Aorta (tissue), 5 donors: ENCODE data around the gene PBLD. TPM values are rescaled to one million over a fixed set of nuclear protein-coding genes. Genes with fewer than 3 reads are reported as not detected.
A peak's percentile ranks its signal among the peaks of the same experiment; 100 is the strongest.
"Not testable (repeated sequence)": the region's sequence is repeated elsewhere in the genome, so short reads cannot be mapped to it uniquely, and the experiment has no call there.

ENCODE experiments used
- ATAC-seq: fragments of 200-7000 bp; cut with Tn5 transposase; one replicate; pipeline ENCODE4 v1.9.1; 2022; ENCODE audit warnings: moderate library complexity; ENCODE audit not compliant: low FRiP score
- DNase-seq, 2 donors: peaks; one replicate each; pipeline ENCODE4 v3.0.0-alpha.2; 2020
- H3K27ac ChIP-seq, 2 donors: one replicate each; pipeline ENCODE4 v1.5.1; 2013; ENCODE audit warnings: low read length in 2 of 2, mild to moderate bottlenecking in 2 of 2, moderate library complexity in 2 of 2, control low read depth in 1 of 2, inconsistent platforms in 1 of 2, low read depth in 1 of 2
- H3K27me3 ChIP-seq, 2 donors: one replicate each; pipeline ENCODE4 v1.6.1; 2013; ENCODE audit warnings: control low read depth in 1 of 2, low read length in 1 of 2, mild to moderate bottlenecking in 1 of 2, moderate library complexity in 1 of 2; ENCODE audit not compliant: insufficient read depth in 2 of 2, control insufficient read depth in 1 of 2
- H3K36me3 ChIP-seq, 2 donors: one replicate each; pipeline ENCODE4 v1.6.1; 2013; ENCODE audit warnings: control low read depth in 1 of 2, low read length in 1 of 2, mild to moderate bottlenecking in 1 of 2; ENCODE audit not compliant: insufficient read depth in 2 of 2, control insufficient read depth in 1 of 2
- H3K4me1 ChIP-seq, 2 donors: one replicate each; pipeline ENCODE4 v1.6.1; 2013; ENCODE audit warnings: low read length in 2 of 2, control low read depth in 1 of 2, mild to moderate bottlenecking in 1 of 2, moderate library complexity in 1 of 2; ENCODE audit not compliant: insufficient read depth in 2 of 2, control insufficient read depth in 1 of 2
- H3K4me3 ChIP-seq, 2 donors: one replicate each; pipeline ENCODE4 v1.5.1; 2013; ENCODE audit warnings: low read length in 2 of 2, control low read depth in 1 of 2, mild to moderate bottlenecking in 1 of 2
- H3K9me3 ChIP-seq: one replicate; pipeline ENCODE4 v1.6.1; 2013; ENCODE audit warnings: mild to moderate bottlenecking, low read length; ENCODE audit not compliant: control insufficient read depth
- WGBS, 2 donors: extraction: QIAGEN DNeasy Blood & Tissue Kit; methylation state at CpG; one replicate each; pipeline ENCODE4 v1.1.7; 2013; 5-methylcytosine and 5-hydroxymethylcytosine counted together
- intact Hi-C, 2 donors: fragments of 100-400 bp; cut with DNase I; formaldehyde crosslinking; loops; one replicate each; pipeline versions ENCODE4 v1.14.2 to v1.15.0; 2022
- polyA plus RNA-seq, 2 donors: library from polyadenylated mRNA; stranded (reverse); fragments of 200-250 nt; gene quantifications; one replicate each; pipeline ENCODE4 v1.2.3, GENCODE V29; 2013
- total RNA-seq, 2 donors: library from RNA; stranded (reverse); fragmentation: NEBNext Ultra II Directional; extraction: Animal tissue kit (Norgen Biotek cat#: 25700); gene quantifications; one replicate each; pipeline ENCODE4 v1.2.1, GENCODE V29; 2021
- donor health status: healthy with polysubstance abuse.
- donor health status: Bipolar disorder and iron deficiency.
- donor health status: DM: no; HTN: no; CAD: no.
- donor health status: DM: no; HTN: no; CAD: no.
- donor health status: DM: yes; HTN: yes; CAD: no.

Gene PBLD
- total and polyA plus RNA-seq, 4 donors, result 5.8 to 36.8 (median 7.2) TPM

- no peak for DNase-seq
- intact Hi-C loops, result loop anchor here (2.0 to 10.0 kb wide), 3 partner anchors 259 to 567 kb away; partner anchors contain the start of genes DDX50 (in 1 of the 2), HERC4 (in 1 of the 2) and SIRT1 (in 1 of the 2)
- Histone ChIP-seq H3K4me1 (peaks cover 0 to 11% of the 10 kb centered on the region in 2 donors), H3K36me3 (no peaks in the 10 kb centered on the region), H3K9me3 (no peaks in the 10 kb centered on the region), H3K4me3 (peak overlapping the region; percentile 60 to 94), H3K27ac (peak overlapping the region in 1 of 2 donors; percentile 47), H3K27me3 (no peaks in the 10 kb centered on the region)
- whole genome bisulfite sequencing, 2 donors, result 1% methylated on average over 10 of the region's 10 CpGs
- ATAC-seq, result no peak
These were observed 1.0 kb upstream of the PBLD start for GRCh38 chr10:68333440-68334431.

DNA sequence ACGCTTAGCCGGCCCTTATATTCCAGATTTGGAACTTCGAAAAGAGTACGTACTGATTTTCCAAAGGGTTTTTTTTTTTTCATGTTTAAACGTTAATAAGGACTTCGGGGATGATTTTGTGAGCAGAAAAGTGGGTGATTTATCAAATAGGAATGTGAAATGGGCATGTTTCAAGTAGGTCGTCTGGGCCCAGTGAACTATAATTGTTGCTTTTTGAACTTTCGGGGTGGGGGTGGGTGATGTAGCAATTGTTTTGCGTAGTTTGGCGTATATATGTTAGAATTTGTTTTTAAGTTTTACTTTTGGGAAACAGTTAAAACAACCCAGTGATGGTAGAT, 299 bp upstream of the PBLD start:
- peaks cover 0 to 11% of the 10 kb centered on the region in 2 donors for H3K4me1 ChIP-seq
- no peak for DNase-seq
- WGBS, 2 donors, result 0 to 1% methylated on average over 10 of the region's 10 CpGs
- no peaks in the 10 kb centered on the region for H3K9me3 ChIP-seq
- H3K4me3 ChIP-seq, result peak overlapping the region; percentile 60 to 94
- ATAC-seq, result no peak
- H3K27ac ChIP-seq, result peak overlapping the region; percentile 84 to 95
- H3K27me3 ChIP-seq, result no peaks in the 10 kb centered on the region
- intact Hi-C loops, result loop anchor here (2.0 to 10.0 kb wide), 3 partner anchors 258 to 568 kb away; partner anchors contain the start of genes DDX50 (in 1 of the 2), HERC4 (in 1 of the 2) and SIRT1 (in 1 of the 2)
- H3K36me3 ChIP-seq, result no peaks in the 10 kb centered on the region

DNA sequence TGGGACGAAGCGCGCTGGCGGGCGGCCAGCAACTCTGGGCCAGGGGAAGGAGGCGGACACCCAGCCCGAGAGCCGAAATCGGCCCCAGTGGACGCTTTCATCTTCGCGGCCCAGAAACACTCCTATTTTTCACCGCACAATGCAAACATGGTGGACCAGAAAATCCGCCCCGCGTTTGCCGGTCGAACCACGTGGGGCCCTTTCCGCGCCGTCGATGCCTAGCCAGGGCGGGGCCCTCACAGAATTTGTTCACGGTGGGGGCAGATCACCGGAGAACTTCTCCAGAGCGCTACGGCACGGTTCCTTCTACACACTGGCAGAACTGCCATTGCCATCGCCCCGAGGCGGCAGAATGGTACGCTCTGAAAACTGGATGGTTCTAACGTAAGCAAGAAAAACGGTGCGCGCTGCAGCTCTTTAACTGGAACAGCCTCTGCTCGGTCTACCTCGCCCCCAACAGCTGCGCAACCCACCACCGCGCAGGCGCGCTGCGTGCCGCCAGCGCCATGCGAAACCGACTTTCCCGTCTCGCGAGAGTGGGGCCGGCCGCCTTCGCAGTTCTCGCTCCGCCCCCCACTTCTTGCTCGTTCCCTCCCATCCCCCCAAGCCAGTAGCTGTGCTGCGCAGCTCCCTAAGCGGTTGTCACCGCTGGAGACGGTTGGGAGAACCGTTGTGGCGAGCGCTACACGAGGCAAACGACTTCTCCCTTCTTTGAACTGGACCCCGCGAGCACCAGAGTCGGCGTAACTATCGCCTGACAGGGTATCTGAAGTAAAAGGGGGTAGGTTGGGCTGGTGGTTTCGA, 1.1 kb downstream of the PBLD start, which contains the start of gene HNRNPH3:
Gene HNRNPH3 (plus strand): TSS at position 610 of the 804 bp plus-strand sequence. CDS start 5,158 bp downstream, outside the sequence.
- DNase-seq (peak; percentile 99), ATAC-seq (peak; percentile 97)
- Histone ChIP-seq H3K9me3 (no peaks in the 10 kb centered on the region), H3K27me3 (no peaks in the 10 kb centered on the region), H3K4me3 (peak within 1 kb of the TSS; percentile 60 to 94), H3K36me3 (no peaks in the 10 kb centered on the region), H3K4me1 (peaks cover 0 to 8% of the 10 kb centered on the region in 2 donors), H3K27ac (peak within 1 kb of the TSS; percentile 84 to 95)
- WGBS, 2 donors, result 0% methylated on average over 73 of the region's 73 CpGs
- intact Hi-C loops, result loop anchor here (1.0 to 10.0 kb wide), 4 partner anchors 257 to 569 kb away; partner anchors contain the start of genes SIRT1 (in 2 of the 2), DDX50 (in 1 of the 2) and HERC4 (in 1 of the 2)

- ATAC-seq (no peak), DNase-seq (peak; percentile 53 to 82)
- Histone ChIP-seq H3K36me3 (no peaks in the 10 kb centered on the region), H3K27ac (peak overlapping the region; percentile 62 to 78), H3K4me1 (peaks cover 0 to 6% of the 10 kb centered on the region in 2 donors), H3K4me3 (peak overlapping the region; percentile 28 to 94), H3K9me3 (no peaks in the 10 kb centered on the region), H3K27me3 (no peaks in the 10 kb centered on the region)
- 3 to 7% methylated on average over 29 of the region's 29 CpGs for WGBS, 2 donors
- intact Hi-C loops, result loop anchor here in 1 of 2 donors (10.0 kb wide), 2 partner anchors 256 to 446 kb away; partner anchors contain the start of genes HERC4 and SIRT1
These were observed 1.8 kb downstream of the PBLD start for GRCh38 chr10:68330852-68331454.

- ATAC-seq, result no peak
These were observed 3.2 kb downstream of the PBLD start for GRCh38 chr10:68329506-68329861.

DNA sequence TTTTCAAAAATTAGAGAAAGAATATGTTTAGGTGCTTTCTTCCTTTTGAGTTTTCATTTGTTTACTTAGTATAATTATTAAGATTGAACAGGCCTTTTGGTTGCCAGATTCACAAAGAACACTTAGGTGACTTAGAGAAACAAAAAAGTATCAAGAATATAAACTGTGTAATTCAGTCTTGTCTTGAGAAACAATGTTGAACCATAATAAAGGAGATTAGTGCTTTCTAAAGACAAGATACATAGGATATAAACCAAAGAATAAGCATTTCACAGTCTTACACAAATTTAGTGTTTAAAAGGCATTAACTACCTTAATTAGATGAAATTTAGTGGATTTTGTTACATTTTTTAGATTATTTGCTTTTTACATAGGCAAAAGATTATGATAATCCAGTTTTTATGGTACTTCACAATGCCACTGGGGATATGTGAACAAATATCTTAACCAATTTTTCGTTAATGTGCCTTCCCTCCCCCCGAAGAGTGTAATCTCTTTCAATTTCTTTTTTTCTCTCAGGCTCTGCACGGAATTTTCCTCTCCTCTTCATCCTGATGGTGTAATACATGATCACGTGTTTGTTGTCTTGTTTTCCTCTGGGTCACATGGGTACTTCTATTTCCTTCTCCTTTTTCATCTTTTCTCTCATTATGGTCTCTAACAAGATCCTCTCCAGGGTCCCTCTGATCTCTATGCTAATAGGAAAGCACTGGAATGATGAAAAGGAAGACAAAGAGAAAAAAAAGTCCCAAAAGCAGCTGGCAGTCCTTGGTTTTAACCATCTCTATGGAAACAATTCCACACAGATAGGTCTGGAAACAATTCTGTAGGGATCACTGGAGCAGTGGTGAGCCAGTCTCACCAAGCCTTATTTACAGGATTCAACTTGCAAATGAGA, 4.6 kb downstream of the PBLD start:
- intact Hi-C loops, result no loop called here
- Histone ChIP-seq H3K9me3 (no peaks in the 10 kb centered on the region), H3K4me1 (no peaks in the 10 kb centered on the region), H3K4me3 (no peak overlapping the region), H3K36me3 (no peaks in the 10 kb centered on the region), H3K27me3 (no peaks in the 10 kb centered on the region), H3K27ac (no peak overlapping the region)
- WGBS, 2 donors, result 54 to 56% methylated on average over 4 of the region's 4 CpGs
- no peak for ATAC-seq
- DNase-seq, result no peak

More at GRCh38 chr10:68329506-68329861, 3.2 kb downstream of the PBLD start:
- intact Hi-C loops, result no loop called here
- 97% methylated on average over 1 of the region's 1 CpG for WGBS, 2 donors
- Histone ChIP-seq H3K4me3 (no peak overlapping the region), H3K36me3 (no peaks in the 10 kb centered on the region), H3K4me1 (no peaks in the 10 kb centered on the region), H3K9me3 (no peaks in the 10 kb centered on the region), H3K27me3 (no peaks in the 10 kb centered on the region), H3K27ac (no peak overlapping the region)
- no peak for DNase-seq

DNA sequence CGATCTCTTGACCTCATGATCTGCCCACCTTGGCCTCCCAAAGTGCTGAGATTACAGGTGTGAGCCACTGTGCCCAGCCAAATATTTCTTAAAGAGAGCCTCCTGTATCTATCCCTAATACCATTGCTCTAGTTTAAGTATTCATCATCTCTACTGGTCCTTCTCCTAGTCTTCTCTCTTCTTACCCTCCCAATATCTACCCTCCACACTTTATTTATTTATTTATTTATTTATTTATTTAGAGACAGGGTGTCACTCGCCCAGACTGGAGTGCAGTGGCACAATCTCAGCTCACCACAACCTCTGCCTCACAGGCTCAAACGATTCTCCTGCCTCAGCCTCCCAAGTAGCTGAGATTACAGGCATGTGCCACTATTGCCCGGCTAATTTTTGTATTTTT, 8.3 kb downstream of the PBLD start:
- intact Hi-C loops, H3K27me3 ChIP-seq, ATAC-seq, H3K27ac ChIP-seq, H3K4me3 ChIP-seq, H3K9me3 ChIP-seq, H3K36me3 ChIP-seq, H3K4me1 ChIP-seq, DNase-seq: not testable (repeated sequence)
- WGBS, 2 donors, result 88 to 92% methylated on average over 4 of the region's 4 CpGs
